Fibroblast of villous mesenchyme (primary cell): Measurements from ENCODE around the gene ALOX5. TPM values are rescaled to one million over a fixed set of nuclear protein-coding genes. Genes with fewer than 3 reads are reported as not detected.
"Not testable (repeated sequence)": the region's sequence is repeated elsewhere in the genome, so short reads cannot be mapped to it uniquely, and the experiment has no call there.

ENCODE experiments used
- DNase-seq: peaks from one replicate; pipeline ENCODE4 v3.0.0-alpha.2; 2010; ENCODE audit warnings: low read depth
- H3K4me3 ChIP-seq: 2 replicates; pipeline ENCODE4 v1.5.1; 2011; ENCODE audit warnings: low read depth, mild to moderate bottlenecking, low read length
- total RNA-seq: library from RNA; depleted of rRNA; stranded (reverse); fragments of >200 nt; gene quantifications from 2 replicates; pipeline ENCODE4 v1.2.3, GENCODE V29; 2012
- TF ChIP-seq, protein P1 (sequence below): IDR thresholded peaks from 2 replicates; pipeline ENCODE4 v1.5.1; 2012; ENCODE audit warnings: low read depth, mild to moderate bottlenecking, low read length; ENCODE audit not compliant: insufficient read depth

The ALOX5 gene
- total RNA-seq, 1 donor = not detected

GRCh38 chr10:45473126-45473525 is 99.1 kb downstream of the ALOX5 start:
- TF ChIP-seq, protein P1, sequence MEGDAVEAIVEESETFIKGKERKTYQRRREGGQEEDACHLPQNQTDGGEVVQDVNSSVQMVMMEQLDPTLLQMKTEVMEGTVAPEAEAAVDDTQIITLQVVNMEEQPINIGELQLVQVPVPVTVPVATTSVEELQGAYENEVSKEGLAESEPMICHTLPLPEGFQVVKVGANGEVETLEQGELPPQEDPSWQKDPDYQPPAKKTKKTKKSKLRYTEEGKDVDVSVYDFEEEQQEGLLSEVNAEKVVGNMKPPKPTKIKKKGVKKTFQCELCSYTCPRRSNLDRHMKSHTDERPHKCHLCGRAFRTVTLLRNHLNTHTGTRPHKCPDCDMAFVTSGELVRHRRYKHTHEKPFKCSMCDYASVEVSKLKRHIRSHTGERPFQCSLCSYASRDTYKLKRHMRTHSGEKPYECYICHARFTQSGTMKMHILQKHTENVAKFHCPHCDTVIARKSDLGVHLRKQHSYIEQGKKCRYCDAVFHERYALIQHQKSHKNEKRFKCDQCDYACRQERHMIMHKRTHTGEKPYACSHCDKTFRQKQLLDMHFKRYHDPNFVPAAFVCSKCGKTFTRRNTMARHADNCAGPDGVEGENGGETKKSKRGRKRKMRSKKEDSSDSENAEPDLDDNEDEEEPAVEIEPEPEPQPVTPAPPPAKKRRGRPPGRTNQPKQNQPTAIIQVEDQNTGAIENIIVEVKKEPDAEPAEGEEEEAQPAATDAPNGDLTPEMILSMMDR = no peak
- no peak for DNase-seq
- no peak overlapping the region for H3K4me3 ChIP-seq

DNA sequence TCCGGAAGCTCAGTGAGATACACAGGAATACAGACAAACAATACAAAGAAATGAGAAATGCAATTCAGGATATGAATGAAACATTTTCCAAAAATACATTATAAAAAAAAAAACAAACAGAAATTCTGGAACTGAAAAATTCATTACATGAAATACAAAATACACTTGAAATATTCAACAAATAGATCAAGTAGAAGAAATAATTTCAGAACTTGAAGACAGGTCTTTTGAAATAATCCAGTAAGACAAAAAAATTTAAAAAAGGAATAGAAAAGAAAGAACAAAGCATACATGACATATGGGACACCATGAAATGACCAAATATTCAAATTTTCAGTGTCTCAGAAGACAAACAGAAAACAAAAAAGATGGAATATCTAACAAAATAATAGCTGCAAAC is 102.5 kb downstream of the ALOX5 start:
- H3K4me3 ChIP-seq = no peak overlapping the region
- no peak for DNase-seq
- TF ChIP-seq, protein P1 = no peak

DNA sequence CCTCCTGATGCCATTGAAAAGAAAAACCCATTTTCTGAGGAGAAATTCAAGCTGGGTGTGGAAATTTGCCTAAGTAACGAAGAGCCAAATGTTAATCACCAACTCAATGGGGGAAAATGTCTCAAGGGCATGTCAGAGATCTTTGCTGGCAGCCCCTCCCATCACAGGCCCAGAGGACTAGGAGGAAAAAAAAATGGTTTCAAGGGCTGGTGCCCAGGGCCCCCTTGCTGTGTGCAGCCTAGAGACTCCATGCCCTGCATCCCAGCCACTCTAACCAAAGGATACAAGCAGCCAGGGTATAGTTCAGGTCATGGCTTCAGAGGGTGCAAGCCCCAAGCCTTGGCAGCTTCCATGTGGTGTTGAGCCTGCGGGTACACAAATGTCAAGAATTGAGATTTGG is 106.3 kb downstream of the ALOX5 start:
- DNase-seq = no peak
- no peak overlapping the region for H3K4me3 ChIP-seq
- TF ChIP-seq, protein P1 = no peak

DNA sequence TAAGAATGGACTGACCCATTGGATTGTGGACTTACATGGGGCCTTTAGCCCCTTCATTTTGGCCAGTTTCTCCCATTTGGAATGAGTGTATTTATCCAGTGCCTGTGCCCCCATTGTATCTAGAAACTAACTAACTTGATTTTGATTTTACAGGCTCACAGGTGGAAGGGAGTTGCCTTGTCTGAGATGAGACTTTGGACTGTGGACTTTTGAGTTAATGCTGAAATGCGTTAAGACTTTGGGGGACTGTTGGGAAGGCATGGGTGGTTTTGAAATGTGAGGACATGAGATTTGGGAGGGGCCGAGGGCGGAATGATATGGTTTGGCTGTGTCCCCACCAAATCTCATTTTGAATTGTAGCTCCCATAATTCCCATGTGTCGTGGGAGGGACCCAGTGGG is 107.1 kb downstream of the ALOX5 start:
- not testable (repeated sequence) for H3K4me3 ChIP-seq, DNase-seq

GRCh38 chr10:45483002-45483401 is 109.0 kb downstream of the ALOX5 start:
- DNase-seq = no peak
- TF ChIP-seq, protein P1 = no peak
- no peak overlapping the region for H3K4me3 ChIP-seq

GRCh38 chr10:45487735-45488134 is 113.7 kb downstream of the ALOX5 start:
- DNase-seq = no peak

GRCh38 chr10:45488365-45488764 is 114.3 kb downstream of the ALOX5 start:
- no peak for DNase-seq
- no peak overlapping the region for H3K4me3 ChIP-seq
- TF ChIP-seq, protein P1 = no peak

More at GRCh38 chr10:45487735-45488134, 113.7 kb downstream of the ALOX5 start:
- H3K4me3 ChIP-seq = no peak overlapping the region
- TF ChIP-seq, protein P1 = no peak
